DND-41 (cell line): ENCODE data around the gene EEFSEC.

Experiments
- EZH2 ChIP-seq: IDR thresholded peaks from 3 replicates; pipeline ENCODE4 v1.6.1; 2012; ENCODE audit warnings: borderline replicate concordance, low read depth, mild to moderate bottlenecking, moderate library complexity, low read length, inconsistent platforms; ENCODE audit not compliant: severe bottlenecking
- TF ChIP-seq, protein P1 (sequence below): IDR thresholded peaks from 2 replicates; pipeline ENCODE4 v1.5.1; 2012; ENCODE audit warnings: borderline replicate concordance, low read length, moderate library complexity, mild to moderate bottlenecking; ENCODE audit not compliant: poor library complexity, severe bottlenecking; ENCODE audit errors: extremely low read depth

DNA sequence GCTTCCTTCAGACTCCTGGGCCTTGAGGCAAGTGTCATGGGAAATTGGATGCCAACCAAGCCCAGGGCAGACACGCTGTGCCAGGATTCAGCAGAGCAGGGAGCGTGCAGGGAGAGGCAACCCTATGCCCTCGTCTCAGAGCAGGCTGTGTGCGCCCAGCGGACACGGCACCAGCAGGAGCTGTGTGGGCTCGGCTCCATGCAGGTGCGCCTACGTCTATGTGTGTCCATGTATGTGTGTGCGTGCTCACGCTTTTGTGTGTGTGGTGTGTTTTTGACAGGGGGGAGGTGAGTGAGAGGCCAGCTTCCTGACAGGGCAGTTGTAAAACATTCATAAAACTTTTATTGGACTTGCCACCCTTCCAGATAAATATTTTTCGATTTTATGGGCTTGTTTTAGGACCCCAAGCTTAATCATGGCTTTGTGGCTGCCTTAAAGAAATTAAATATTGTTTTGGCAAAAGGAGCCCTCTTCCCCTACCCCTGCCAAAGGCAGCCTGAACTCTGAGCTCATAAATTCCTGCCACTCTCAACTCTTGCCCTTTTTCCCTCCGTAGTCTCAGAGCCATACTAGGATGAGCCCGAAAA, 229.0 kb downstream of the EEFSEC start:
- TF ChIP-seq, protein P1, sequence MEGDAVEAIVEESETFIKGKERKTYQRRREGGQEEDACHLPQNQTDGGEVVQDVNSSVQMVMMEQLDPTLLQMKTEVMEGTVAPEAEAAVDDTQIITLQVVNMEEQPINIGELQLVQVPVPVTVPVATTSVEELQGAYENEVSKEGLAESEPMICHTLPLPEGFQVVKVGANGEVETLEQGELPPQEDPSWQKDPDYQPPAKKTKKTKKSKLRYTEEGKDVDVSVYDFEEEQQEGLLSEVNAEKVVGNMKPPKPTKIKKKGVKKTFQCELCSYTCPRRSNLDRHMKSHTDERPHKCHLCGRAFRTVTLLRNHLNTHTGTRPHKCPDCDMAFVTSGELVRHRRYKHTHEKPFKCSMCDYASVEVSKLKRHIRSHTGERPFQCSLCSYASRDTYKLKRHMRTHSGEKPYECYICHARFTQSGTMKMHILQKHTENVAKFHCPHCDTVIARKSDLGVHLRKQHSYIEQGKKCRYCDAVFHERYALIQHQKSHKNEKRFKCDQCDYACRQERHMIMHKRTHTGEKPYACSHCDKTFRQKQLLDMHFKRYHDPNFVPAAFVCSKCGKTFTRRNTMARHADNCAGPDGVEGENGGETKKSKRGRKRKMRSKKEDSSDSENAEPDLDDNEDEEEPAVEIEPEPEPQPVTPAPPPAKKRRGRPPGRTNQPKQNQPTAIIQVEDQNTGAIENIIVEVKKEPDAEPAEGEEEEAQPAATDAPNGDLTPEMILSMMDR, result no peak
- no peak for TF ChIP-seq EZH2
